NCI-H446 treated with DMSO at 0.1 percent for 48 hours (cell line): ENCODE measurements around the gene GPR15.
"Not testable (repeated sequence)": the region's sequence is repeated elsewhere in the genome, so short reads cannot be mapped to it uniquely, and the experiment has no call there.

Experiments used
- DNase-seq: peaks from one replicate; lab custom pipeline; 2025; lab: John Stamatoyannopoulos, UW

The GPR15 gene

GRCh38 chr3:98558100-98558827, 26.5 kb downstream of the GPR15 start:
- no peak for DNase-seq

GRCh38 chr3:98559769-98560168, 28.0 kb downstream of the GPR15 start:
- DNase-seq, result not testable (repeated sequence)

GRCh38 chr3:98560911-98561310, 29.1 kb downstream of the GPR15 start:
- no peak for DNase-seq

GRCh38 chr3:98561727-98562521, 30.1 kb downstream of the GPR15 start:
- DNase-seq, result no peak

GRCh38 chr3:98563661-98564281, 32.0 kb downstream of the GPR15 start:
- no peak for DNase-seq

GRCh38 chr3:98564282-98565005, 32.7 kb downstream of the GPR15 start:
- DNase-seq, result no peak

GRCh38 chr3:98565237-98565643, 33.5 kb downstream of the GPR15 start:
- no peak for DNase-seq

GRCh38 chr3:98565843-98566242, 34.1 kb downstream of the GPR15 start:
- no peak for DNase-seq

- DNase-seq, result no peak
Observed at GRCh38 chr3:98567666-98568270, 36.0 kb downstream of the GPR15 start.

- DNase-seq, result no peak
Observed at GRCh38 chr3:98568402-98568801, 36.6 kb downstream of the GPR15 start.

- no peak for DNase-seq
Observed at GRCh38 chr3:98573181-98573728, 41.5 kb downstream of the GPR15 start.

- DNase-seq, result no peak
Observed at GRCh38 chr3:98574132-98574531, 42.4 kb downstream of the GPR15 start.

- DNase-seq, result no peak
Observed at GRCh38 chr3:98577178-98577895, 45.6 kb downstream of the GPR15 start.

- DNase-seq, result no peak
Observed at GRCh38 chr3:98580401-98581386, 48.9 kb downstream of the GPR15 start.

- DNase-seq, result no peak
Observed at GRCh38 chr3:98581474-98581873, 49.7 kb downstream of the GPR15 start.

- DNase-seq, result no peak
Observed at GRCh38 chr3:98582042-98582441, 50.3 kb downstream of the GPR15 start.

- DNase-seq, result no peak
Observed at GRCh38 chr3:98583766-98584165, 52.0 kb downstream of the GPR15 start.
